MM.1S (cell line): ENCODE results near the gene C10orf143.

Experiments
- DNase-seq: peaks from one replicate; pipeline ENCODE4 v3.0.0-alpha.2; 2015
- H2AFZ ChIP-seq: fragments of 300-600 bp; sonication (generic); 2 replicates; pipeline ENCODE4 v1.6.0; 2016; ENCODE audit warnings: antibody characterized with exemption, low read length
- H3F3A ChIP-seq: fragments of 300-600 bp; sonication (generic); 2 replicates; pipeline ENCODE4 v1.6.1; 2016; ENCODE audit warnings: mild to moderate bottlenecking, antibody characterized with exemption, low read length, moderate library complexity, mixed read lengths; ENCODE audit not compliant: insufficient read depth
- H3K27ac ChIP-seq: fragments of 300-600 bp; sonication (generic); 2 replicates; pipeline ENCODE4 v1.5.1; 2016; ENCODE audit warnings: mild to moderate bottlenecking, low read length
- H3K27me3 ChIP-seq: fragments of 300-600 bp; sonication (generic); replicated peaks from 2 replicates; pipeline ENCODE4 v1.6.0; 2016; ENCODE audit warnings: low read length; ENCODE audit not compliant: insufficient read depth
- H3K36me3 ChIP-seq: fragments of 300-600 bp; sonication (generic); replicated peaks from 2 replicates; pipeline ENCODE4 v1.6.1; 2016; ENCODE audit warnings: mild to moderate bottlenecking, low read length, mixed read lengths; ENCODE audit not compliant: insufficient read depth
- H3K4me1 ChIP-seq: fragments of 300-600 bp; sonication (generic); 2 replicates; pipeline ENCODE4 v1.6.1; 2016; ENCODE audit warnings: low read length, mixed read lengths
- H3K4me2 ChIP-seq: fragments of 300-600 bp; sonication (generic); 2 replicates; pipeline ENCODE4 v1.6.0; 2016; ENCODE audit warnings: low read depth, low read length
- H3K4me3 ChIP-seq: fragments of 300-600 bp; sonication (generic); 2 replicates; pipeline ENCODE4 v1.5.1; 2016; ENCODE audit warnings: low read length, mixed read lengths
- H3K79me2 ChIP-seq: fragments of 300-600 bp; sonication (generic); 2 replicates; pipeline ENCODE4 v1.6.1; 2016; ENCODE audit warnings: mixed run types, low read length, mixed read lengths
- H3K9ac ChIP-seq: fragments of 300-600 bp; sonication (generic); 2 replicates; pipeline ENCODE4 v1.6.1; 2016; ENCODE audit warnings: low read length, mixed read lengths
- H3K9me2 ChIP-seq: fragments of 300-600 bp; sonication (generic); replicated peaks from 2 replicates; pipeline ENCODE4 v1.6.1; 2016; ENCODE audit warnings: mild to moderate bottlenecking, low read length, mixed read lengths; ENCODE audit not compliant: insufficient read depth
- H3K9me3 ChIP-seq: fragments of 300-600 bp; sonication (generic); replicated peaks from 2 replicates; pipeline ENCODE4 v1.6.1; 2016; ENCODE audit warnings: mild to moderate bottlenecking, low read length, mixed read lengths; ENCODE audit not compliant: insufficient read depth
- H4K20me1 ChIP-seq: fragments of 300-600 bp; sonication (generic); 2 replicates; pipeline ENCODE4 v1.6.1; 2016; ENCODE audit warnings: mild to moderate bottlenecking, low read length, moderate library complexity, mixed read lengths; ENCODE audit not compliant: insufficient read depth
- EZH2 ChIP-seq: fragments of 300-600 bp; sonication (generic); optimal IDR thresholded peaks from 2 replicates; pipeline ENCODE3; 2017; ENCODE audit warnings: low read depth, mild to moderate bottlenecking, antibody characterized with exemption, low read length, mixed read lengths
- EZH2phosphoT487 ChIP-seq: fragments of 300-600 bp; sonication (generic); IDR thresholded peaks from 2 replicates; pipeline ENCODE4 v1.6.1; 2018; ENCODE audit warnings: antibody characterized with exemption, low read length
- TF ChIP-seq, protein P1 (sequence below): fragments of 300-600 bp; sonication (generic); IDR thresholded peaks from 2 replicates; pipeline ENCODE4 v1.5.1; 2016; ENCODE audit warnings: antibody characterized with exemption, low read length, mixed read lengths

Gene C10orf143

GRCh38 chr10:130020651-130021382, 89.8 kb downstream of the C10orf143 start:
- H3K79me2 ChIP-seq, result no peaks in the 10 kb centered on the region
- H3K9me2 ChIP-seq, result no peaks in the 10 kb centered on the region
- no peak for DNase-seq
- no peaks in the 10 kb centered on the region for H3K9me3 ChIP-seq
- no peaks in the 10 kb centered on the region for H3K27me3 ChIP-seq
- no peaks in the 10 kb centered on the region for H3K36me3 ChIP-seq
- no peak overlapping the region for H3K9ac ChIP-seq
- H3K4me1 ChIP-seq, result no peaks in the 10 kb centered on the region
- no peak for TF ChIP-seq EZH2
- TF ChIP-seq, protein P1, sequence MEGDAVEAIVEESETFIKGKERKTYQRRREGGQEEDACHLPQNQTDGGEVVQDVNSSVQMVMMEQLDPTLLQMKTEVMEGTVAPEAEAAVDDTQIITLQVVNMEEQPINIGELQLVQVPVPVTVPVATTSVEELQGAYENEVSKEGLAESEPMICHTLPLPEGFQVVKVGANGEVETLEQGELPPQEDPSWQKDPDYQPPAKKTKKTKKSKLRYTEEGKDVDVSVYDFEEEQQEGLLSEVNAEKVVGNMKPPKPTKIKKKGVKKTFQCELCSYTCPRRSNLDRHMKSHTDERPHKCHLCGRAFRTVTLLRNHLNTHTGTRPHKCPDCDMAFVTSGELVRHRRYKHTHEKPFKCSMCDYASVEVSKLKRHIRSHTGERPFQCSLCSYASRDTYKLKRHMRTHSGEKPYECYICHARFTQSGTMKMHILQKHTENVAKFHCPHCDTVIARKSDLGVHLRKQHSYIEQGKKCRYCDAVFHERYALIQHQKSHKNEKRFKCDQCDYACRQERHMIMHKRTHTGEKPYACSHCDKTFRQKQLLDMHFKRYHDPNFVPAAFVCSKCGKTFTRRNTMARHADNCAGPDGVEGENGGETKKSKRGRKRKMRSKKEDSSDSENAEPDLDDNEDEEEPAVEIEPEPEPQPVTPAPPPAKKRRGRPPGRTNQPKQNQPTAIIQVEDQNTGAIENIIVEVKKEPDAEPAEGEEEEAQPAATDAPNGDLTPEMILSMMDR, result no peak
- no peak for TF ChIP-seq EZH2phosphoT487
- H4K20me1 ChIP-seq, result no peaks in the 10 kb centered on the region
- no peaks in the 10 kb centered on the region for H3F3A ChIP-seq
- no peak overlapping the region for H3K4me2 ChIP-seq
- H2AFZ ChIP-seq, result no peak overlapping the region
- H3K4me3 ChIP-seq, result no peak overlapping the region
- no peak overlapping the region for H3K27ac ChIP-seq

- Histone ChIP-seq H3K4me3 (no peak overlapping the region), H3K9ac (no peak overlapping the region), H3K79me2 (no peaks in the 10 kb centered on the region), H3K9me3 (no peaks in the 10 kb centered on the region), H3K27me3 (no peaks in the 10 kb centered on the region), H3K9me2 (no peaks in the 10 kb centered on the region), H3K36me3 (no peaks in the 10 kb centered on the region), H4K20me1 (no peaks in the 10 kb centered on the region), H2AFZ (no peak overlapping the region), H3K4me1 (no peaks in the 10 kb centered on the region), H3K27ac (no peak overlapping the region), H3F3A (no peaks in the 10 kb centered on the region), H3K4me2 (no peak overlapping the region)
- no peak for DNase-seq
- TF ChIP-seq, protein P1, result no peak
- no peak for TF ChIP-seq EZH2
- no peak for TF ChIP-seq EZH2phosphoT487
Observed at GRCh38 chr10:130018730-130019185, 91.9 kb downstream of the C10orf143 start.

DNA sequence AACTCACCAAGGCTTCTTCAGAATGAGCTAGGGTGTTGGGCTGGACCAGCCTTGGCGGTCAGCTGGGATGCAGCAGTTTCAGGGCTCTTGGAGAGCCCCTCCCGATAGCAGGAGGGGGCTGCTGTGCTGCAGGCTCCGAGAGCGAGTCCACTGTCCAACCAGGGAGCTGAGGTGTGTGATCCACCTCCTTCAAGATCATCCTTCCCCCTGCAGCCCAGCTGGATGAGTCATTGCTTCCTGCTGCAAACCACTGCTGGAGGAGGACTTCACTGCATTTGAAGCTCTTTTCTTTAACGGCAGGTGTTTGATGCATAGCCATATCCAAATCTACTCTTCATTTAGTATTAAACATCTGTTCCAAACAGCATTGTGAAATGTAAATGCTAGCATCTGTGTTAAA, 92.4 kb downstream of the C10orf143 start:
- no peaks in the 10 kb centered on the region for H3K9me2 ChIP-seq
- no peaks in the 10 kb centered on the region for H4K20me1 ChIP-seq
- DNase-seq, result no peak
- H3K27me3 ChIP-seq, result no peaks in the 10 kb centered on the region
- no peak overlapping the region for H2AFZ ChIP-seq
- H3K9me3 ChIP-seq, result no peaks in the 10 kb centered on the region
- H3K27ac ChIP-seq, result no peak overlapping the region
- H3K36me3 ChIP-seq, result no peaks in the 10 kb centered on the region
- H3K4me1 ChIP-seq, result no peaks in the 10 kb centered on the region
- H3F3A ChIP-seq, result no peaks in the 10 kb centered on the region
- no peak for TF ChIP-seq EZH2
- TF ChIP-seq, protein P1, result no peak
- TF ChIP-seq EZH2phosphoT487, result no peak
- no peak overlapping the region for H3K4me3 ChIP-seq
- no peaks in the 10 kb centered on the region for H3K79me2 ChIP-seq
- no peak overlapping the region for H3K9ac ChIP-seq
- no peak overlapping the region for H3K4me2 ChIP-seq
